GM04504 (cell line): ENCODE data around the gene PHPT1.
"Not testable (repeated sequence)": the region's sequence is repeated elsewhere in the genome, so short reads cannot be mapped to it uniquely, and the experiment has no call there.

Experiments
- DNase-seq: peaks from one replicate; pipeline ENCODE4 v3.0.0-alpha.2; 2012; ENCODE audit warnings: low read depth

The PHPT1 gene

DNA sequence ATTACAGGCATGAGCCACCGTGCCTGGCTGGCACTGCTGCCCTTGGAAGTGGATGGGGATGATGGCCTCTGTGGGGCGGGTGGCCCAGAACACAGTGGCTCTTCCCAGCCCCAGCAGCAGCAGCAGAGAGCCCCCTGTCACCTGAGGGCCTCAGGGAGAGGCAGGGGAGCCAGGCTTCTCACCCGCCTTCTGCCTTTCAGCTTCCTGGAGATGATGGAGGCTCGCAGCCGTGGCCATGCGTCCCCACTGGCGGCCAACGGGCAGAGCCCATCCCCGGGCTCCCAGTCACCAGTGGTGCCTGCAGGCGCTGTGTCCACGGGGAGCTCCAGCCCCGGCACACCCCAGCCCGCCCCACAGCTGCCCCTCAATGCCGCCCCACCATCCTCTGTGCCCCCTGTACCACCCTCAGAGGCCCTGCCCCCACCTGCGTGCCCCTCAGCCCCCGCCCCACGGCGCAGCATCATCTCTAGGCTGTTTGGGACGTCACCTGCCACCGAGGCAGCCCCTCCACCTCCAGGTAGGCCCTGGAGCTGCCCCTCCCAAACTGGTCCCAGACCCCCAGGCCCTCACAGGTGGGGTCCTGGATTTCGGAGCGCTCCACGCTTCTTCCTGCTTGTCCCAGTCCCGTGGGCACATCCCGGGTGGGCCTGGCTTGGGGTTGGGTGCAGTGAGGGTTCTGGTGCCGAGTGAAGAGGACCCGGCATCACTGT lies 11.9 kb upstream of the PHPT1 start:
- no peak for DNase-seq

GRCh38 chr9:136837856-136838277 lies 11.3 kb upstream of the PHPT1 start:
- DNase-seq, result not testable (repeated sequence)

DNA sequence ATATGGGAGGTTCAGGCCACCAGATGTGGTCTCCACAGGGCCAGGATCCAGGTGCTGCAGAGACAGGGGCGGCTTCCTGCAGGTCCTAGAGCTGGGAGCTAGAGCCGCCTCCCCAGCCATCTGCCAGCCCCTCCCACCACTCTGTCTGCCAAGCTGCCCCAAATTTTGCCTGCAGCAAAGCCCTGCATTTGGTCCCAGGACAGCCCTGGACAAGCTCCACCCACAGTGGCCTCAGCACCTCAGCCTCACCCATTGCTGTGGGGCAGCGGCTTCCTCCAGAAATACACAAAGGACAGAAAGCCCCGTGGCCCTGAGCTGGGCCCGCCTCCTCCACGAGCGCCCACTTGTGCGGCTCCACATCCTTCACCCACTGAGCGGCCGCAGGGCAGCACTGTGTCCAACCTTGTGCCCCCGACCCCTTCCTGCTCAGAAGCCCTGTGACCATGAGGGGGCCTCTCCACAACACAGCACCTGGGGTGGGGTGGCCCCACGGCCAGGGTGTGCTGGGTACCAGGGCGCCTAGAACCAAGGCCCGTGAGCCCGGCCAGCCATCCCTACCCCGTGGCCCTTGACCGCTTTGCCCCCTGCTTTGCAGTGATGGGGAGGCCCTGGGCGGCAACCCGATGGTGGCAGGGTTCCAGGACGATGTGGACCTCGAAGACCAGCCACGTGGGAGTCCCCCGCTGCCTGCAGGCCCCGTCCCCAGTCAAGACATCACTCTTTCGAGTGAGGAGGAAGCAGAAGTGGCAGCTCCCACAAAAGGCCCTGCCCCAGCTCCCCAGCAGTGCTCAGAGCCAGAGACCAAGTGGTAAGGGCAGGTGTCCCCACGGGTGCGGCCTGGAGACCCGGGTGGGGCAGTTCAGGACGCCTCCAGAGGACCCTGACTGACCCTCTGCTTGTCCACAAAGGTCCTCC lies 10.6 kb upstream of the PHPT1 start:
- DNase-seq, result no peak

GRCh38 chr9:136839229-136840139 lies 9.7 kb upstream of the PHPT1 start:
- DNase-seq, result no peak

GRCh38 chr9:136840140-136840876 lies 8.9 kb upstream of the PHPT1 start:
- DNase-seq, result no peak

DNA sequence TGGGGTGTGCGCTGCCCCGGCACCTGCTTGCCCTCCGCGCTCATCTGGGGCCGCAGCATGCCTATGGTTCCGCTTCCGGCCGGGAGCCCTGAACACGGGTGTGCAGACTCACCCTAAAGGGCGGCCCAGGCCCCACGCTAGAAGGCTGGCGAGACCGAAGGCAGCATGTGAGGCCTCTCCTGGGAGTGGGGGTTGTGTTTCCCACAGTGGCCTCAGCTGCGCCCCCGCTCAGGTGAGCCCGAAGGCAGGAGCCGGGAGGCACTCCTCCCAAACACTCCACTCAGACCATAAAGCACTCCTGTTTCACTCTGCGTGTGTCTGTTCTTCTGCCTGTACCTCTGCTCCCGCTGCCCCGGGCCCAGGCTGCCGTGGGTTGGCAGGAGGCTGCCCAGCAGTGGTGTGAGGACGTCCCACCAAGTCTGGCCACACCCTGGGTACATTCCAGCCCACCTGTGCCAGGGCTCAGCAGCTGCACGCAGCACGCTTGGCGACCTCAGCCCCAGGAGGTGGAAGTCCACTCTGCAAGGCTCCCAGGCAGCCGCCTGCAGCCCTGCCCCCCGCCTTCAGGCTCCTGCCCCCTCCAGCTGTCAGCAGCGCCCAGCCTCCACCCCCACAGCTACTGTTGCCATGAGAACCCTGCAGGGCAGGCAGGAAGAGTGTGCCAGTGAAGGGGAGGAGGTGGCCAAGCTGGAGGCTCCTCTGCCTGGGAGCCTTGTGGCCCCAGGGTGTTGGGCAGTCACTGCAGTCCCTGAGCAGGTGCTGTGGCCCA lies 8.1 kb upstream of the PHPT1 start:
- no peak for DNase-seq

DNA sequence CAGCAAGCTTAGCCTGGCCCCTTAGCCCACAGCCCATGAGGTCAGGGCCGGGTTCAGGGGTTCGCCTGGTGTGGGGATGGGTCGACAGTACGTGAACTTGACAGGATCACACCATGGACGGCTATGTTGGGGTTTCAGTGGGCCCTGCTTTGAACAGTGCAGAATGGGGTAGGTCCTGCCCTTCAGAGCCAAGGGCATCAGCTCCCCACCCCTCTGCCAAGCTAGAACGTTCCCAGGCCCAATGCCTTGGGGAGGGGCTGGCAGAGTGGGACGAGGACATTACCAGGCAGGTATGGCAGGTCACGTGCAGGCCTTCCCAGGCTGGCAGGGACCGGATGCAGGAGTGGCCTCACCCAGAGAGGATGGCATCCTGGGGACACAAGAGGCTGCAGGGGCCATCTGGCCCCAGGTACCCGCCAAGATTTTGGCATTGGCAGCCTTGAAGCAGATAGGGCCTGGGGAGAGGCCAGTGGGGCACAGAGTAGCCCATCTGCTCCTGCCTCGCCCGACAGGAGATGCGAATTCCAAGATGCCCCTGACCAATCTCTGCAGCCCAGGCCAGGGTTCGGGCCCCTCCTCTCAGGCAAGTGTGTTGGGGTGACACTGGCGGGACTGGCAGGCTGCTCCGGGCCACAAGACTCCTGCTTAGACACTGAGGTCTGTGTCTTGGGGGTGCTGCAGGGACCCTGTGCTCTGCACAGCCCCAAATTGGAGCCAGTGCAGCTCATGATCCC lies 7.4 kb upstream of the PHPT1 start:
- not testable (repeated sequence) for DNase-seq

DNA sequence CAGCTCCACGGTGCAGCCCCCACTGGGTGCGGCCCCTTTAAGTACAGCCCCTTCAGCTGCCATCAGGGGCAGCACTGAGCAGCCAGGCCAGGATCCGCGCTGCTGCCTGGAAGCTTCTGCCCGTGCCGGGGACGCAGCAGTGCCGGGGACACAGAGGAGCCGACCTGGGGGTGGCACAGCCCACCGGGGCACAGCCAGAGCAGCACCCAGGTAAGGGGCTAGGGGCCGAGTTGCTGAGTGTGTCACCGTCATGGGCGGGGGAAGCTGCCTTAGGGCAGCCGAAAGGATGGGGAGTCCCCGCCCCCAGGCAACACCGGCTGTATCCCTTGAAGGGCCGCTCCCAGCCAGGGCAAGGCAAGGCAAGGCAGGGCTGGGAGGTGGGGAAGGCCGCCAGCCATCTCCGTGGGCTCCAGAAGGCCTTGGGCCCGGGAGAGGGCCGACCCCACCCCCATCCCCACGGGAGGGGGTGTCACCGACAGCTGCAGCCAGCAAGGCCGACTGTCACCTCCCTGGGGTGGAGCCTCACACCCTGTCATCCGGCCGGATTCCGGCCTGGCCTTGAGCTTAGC lies 6.7 kb upstream of the PHPT1 start, which contains the start of gene AJM1:
Gene AJM1 (plus strand): TSS at position 99 of the 569 bp plus-strand sequence. CDS start 1,937 bp downstream, outside the sequence.
- peak; percentile 36 for DNase-seq

DNA sequence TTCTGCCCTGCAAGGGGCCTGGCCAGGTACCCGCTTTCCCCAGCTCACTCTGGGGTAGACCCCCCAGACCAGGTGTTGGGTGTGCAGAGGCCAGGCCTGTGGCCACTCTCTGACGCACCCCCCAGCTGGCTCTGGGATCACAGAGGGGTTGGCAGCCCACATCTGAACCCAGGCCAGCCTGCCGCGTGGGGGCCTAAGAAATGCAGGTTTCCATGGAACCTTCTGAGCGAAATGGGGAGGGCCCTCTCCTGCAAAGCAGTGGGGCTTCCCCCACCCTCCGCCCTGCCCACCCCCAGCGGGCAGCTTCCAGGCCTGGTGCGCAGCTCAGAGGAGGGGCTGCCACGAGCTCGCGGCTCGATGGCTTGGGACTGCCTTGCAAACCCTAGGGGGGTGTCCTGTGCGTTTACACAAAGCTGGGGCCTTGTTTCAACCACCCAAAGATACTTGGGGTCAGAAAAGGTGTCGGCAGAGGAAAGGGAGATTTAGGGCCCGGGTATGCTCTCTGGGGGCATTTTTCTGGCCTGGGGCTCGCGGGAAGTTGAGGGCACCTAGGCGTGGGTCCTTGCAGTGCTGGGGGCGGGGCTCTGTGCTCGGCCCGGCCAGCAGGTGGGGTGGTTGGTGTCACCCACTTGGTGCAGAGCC lies 5.9 kb upstream of the PHPT1 start:
- not testable (repeated sequence) for DNase-seq

- DNase-seq, result not testable (repeated sequence)
Measured at GRCh38 chr9:136843801-136844740, 5.1 kb upstream of the PHPT1 start.

DNA sequence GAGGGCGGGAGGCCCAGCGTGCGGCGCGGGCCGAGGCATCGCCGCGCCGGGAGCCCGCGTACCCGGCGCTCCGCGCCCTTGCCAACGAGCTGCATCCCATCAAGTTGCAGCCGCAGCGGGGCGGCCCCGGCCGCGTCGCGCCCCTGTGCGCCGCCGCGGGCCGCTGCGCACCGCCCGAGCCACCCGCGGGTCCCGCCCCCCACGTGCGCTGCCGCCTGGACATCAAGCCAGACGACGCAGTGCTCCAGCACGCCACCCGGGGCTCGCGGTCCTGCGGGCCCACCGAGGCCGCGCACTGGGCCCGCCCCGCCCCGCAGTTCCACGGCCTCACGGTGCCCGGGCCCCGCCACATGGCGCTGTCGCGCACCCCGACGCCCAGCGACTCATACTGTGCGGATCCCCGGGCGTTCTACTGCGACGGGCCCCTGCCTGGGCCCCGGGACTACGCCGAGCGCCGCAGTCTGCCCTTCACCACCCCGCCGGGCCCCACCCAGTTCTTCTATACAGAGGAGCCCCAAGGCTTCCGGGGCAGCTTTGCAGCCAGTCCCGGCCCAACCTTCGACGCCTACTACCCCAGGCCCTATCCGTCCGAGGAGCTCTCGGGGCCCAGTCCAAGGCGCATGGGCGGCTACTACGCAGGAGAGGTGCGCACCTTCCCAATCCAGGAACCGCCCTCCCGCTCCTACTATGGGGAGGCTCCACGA lies 4.3 kb upstream of the PHPT1 start:
- no peak for DNase-seq

GRCh38 chr9:136845465-136846260 lies 3.5 kb upstream of the PHPT1 start:
- DNase-seq, result no peak

DNA sequence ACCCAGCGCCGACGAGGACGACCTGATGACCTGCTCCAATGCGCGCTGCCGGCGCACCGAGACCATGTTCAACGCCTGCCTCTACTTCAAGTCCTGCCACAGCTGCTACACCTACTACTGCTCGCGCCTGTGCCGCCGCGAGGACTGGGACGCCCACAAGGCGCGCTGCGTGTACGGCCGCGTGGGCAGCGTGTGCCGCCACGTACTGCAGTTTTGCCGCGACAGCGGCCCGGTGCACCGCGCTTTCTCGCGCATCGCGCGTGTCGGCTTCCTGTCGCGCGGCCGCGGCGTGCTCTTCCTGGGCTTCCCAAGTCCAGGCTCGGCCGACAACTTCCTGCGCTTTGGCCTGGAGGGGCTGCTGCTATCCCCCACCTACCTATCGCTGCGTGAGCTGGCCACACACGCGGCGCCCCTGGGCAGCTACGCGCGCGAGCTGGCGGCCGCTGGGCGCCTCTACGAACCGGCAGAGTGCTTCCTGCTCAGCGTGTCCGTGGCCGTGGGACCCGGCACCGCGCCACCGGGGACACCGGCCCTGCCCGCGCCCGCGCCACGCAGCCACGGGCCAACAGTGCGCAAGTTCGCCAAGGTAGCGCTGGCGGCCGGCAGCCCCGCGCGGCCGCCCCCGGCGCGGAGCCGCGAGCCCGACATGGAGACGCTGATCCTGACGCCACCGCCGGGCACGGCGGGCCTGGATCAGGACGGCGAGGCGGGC lies 2.7 kb upstream of the PHPT1 start:
- DNase-seq, result no peak

GRCh38 chr9:136847088-136847825 lies 2.0 kb upstream of the PHPT1 start:
- DNase-seq, result no peak

DNA sequence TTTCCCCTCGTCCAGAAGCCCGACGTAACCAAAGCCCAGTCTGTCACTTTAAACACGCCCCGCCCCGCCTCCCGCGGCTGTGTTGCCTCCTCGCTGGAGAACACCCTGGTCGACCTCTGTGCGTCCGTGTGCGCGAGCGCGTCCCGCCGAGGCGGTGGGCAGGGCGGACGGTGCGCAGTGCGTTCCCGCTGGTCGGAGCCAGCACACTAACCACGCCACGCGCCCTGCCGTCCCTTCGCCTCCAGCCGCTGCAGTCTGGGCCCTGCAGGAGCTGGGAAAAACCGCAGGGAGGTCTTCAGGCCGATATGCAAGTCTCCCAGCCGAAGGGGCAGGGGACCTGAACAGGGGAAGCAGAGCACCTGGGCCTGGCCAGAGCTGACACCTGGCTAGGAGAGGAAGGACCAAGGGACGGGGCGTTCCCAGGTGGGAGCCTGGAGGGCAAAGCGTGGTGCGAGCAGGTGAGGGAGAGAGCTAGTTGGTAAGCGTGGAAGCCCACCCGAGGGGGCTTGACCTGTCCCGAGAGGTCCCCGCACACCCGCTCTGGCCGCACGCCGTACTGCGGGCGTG lies 1.3 kb upstream of the PHPT1 start:
- peak; percentile 60 for DNase-seq
